ENCODE results near the gene CD300LB. TPM values are rescaled to one million over a fixed set of nuclear protein-coding genes. Genes with fewer than 3 reads are reported as not detected.
A peak's percentile ranks its signal among the peaks of the same experiment; 100 is the strongest.

Gene CD300LB
- total and polyA plus RNA-seq, 8 donors: 0.25 TPM; not detected in 7

DNA sequence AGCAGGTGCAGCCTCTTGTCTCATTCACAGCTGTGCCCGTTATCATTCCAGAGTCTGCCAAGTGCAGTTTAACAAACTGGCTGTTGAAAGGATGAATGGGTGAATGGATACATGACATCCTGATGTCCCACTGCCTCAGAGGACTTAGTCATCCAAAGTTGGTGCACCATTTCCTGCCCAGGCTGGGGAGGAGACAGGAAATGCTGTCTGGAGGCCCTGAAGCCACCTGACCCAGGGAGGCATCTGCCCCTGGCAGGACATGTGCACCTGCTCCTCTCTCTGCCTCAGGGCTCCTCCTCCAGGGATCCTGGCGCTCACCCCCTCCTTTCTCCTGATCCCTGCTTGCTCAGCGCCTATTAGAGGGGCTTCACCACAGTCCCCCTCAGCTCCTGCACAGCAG lies 16.5 kb upstream of the CD300LB start:
- TF ChIP-seq POLR2AphosphoS5 (IDR thresholded peaks at IDR 0.05) (no peak), EP300 (IDR thresholded peaks at IDR 0.05) (no peak), CTCF (IDR thresholded peaks at IDR 0.05) (no peak), POLR2A (IDR thresholded peaks at IDR 0.05) (no peak)
- Histone ChIP-seq H3K4me3 (no peak overlapping the region), H3K36me3 (no peaks in the 10 kb centered on the region), H3K4me1 (no peaks in the 10 kb centered on the region), H3K9me3 (no peaks in the 10 kb centered on the region), H3K27ac (no peak overlapping the region), H3K27me3 (peaks cover 0 to 28% (median 0%) of the 10 kb centered on the region in 3 donors)
- 69 to 85% (median 79%) methylated on average over 3 of the region's 3 CpGs for WGBS, 5 donors
- intact Hi-C loops (cut with DNase I; ENCODE audit: low total_unique reads): no loop called here
- no peak for DNase-seq

GRCh38 chr17:74547264-74547663 lies 16.0 kb upstream of the CD300LB start:
- Histone ChIP-seq H3K27me3 (peaks cover 0 to 26% (median 0%) of the 10 kb centered on the region in 3 donors), H3K36me3 (no peaks in the 10 kb centered on the region), H3K27ac (no peak overlapping the region), H3K9me3 (no peaks in the 10 kb centered on the region), H3K4me3 (no peak overlapping the region), H3K4me1 (no peaks in the 10 kb centered on the region)
- DNase-seq: no peak
- WGBS, 5 donors: 85 to 92% (median 90%) methylated on average over 7 of the region's 7 CpGs
- TF ChIP-seq CTCF (IDR thresholded peaks at IDR 0.05) (no peak), POLR2AphosphoS5 (IDR thresholded peaks at IDR 0.05) (no peak), EP300 (IDR thresholded peaks at IDR 0.05) (no peak), POLR2A (IDR thresholded peaks at IDR 0.05) (no peak)
- intact Hi-C loops (cut with DNase I; ENCODE audit: low total_unique reads): no loop called here

GRCh38 chr17:74546586-74546985 lies 15.3 kb upstream of the CD300LB start:
- Histone ChIP-seq H3K36me3 (no peaks in the 10 kb centered on the region), H3K4me3 (no peak overlapping the region), H3K27ac (no peak overlapping the region), H3K9me3 (no peaks in the 10 kb centered on the region), H3K4me1 (no peaks in the 10 kb centered on the region), H3K27me3 (peaks cover 0 to 20% (median 0%) of the 10 kb centered on the region in 3 donors)
- no peak for TF ChIP-seq POLR2AphosphoS5 (IDR thresholded peaks at IDR 0.05)
- intact Hi-C loops (cut with DNase I; ENCODE audit: low total_unique reads): no loop called here
- 86 to 89% (median 89%) methylated on average over 7 of the region's 7 CpGs for WGBS, 5 donors
- no peak for DNase-seq

- no peaks in the 10 kb centered on the region for H3K4me1 ChIP-seq
- H3K27me3 ChIP-seq: peaks cover 0 to 15% (median 0%) of the 10 kb centered on the region in 3 donors
- DNase-seq: peak in 1 of 2 donors; percentile 25
- no peaks in the 10 kb centered on the region for H3K36me3 ChIP-seq
- 58 to 74% (median 71%) methylated on average over 4 to 5 of the region's 5 CpGs for WGBS, 5 donors
- H3K9me3 ChIP-seq: no peaks in the 10 kb centered on the region
- TF ChIP-seq CTCF (IDR thresholded peaks at IDR 0.05) (no peak), POLR2AphosphoS5 (IDR thresholded peaks at IDR 0.05) (no peak), EP300 (IDR thresholded peaks at IDR 0.05) (no peak), POLR2A (IDR thresholded peaks at IDR 0.05) (no peak)
- peak within 1 kb of the TSS in 2 of 5 donors; percentile 14 to 32 for H3K27ac ChIP-seq
- H3K4me3 ChIP-seq: peak within 1 kb of the TSS in 2 of 4 donors; percentile 7 to 16
- intact Hi-C loops (cut with DNase I; ENCODE audit: low total_unique reads): no loop called here
These were observed 14.6 kb upstream of the CD300LB start, which contains the start of gene CD300C for GRCh38 chr17:74545843-74546230. CD300C (minus strand) TSS chr17:74546115; CDS start chr17:74545782, 333 bp downstream.

Data from stomach (tissue), 9 donors.